ENCODE data around the gene ETFRF1.

ETFRF1 gene

GRCh38 chr12:25195056-25195971 lies at the start of gene ETFRF1, which contains the start of gene DNAI7:
ETFRF1 (plus strand) TSS chr12:25195237; CDS start chr12:25203957, 8,720 bp downstream.
DNAI7 (minus strand) TSS chr12:25195160; CDS start chr12:25195078, 82 bp downstream.
- DNase-seq (ENCODE audit: low read depth in 2 of 2) = peak; percentile 87 to 98

- DNase-seq (ENCODE audit: low read depth in 2 of 2) = no peak
Measured at GRCh38 chr12:25146686-25147085, 48.4 kb upstream of the ETFRF1 start.

- DNase-seq (ENCODE audit: low read depth in 2 of 2) = no peak
Measured at GRCh38 chr12:25151476-25151875, 43.6 kb upstream of the ETFRF1 start.

GRCh38 chr12:25152055-25152454 lies 43.0 kb upstream of the ETFRF1 start:
- DNase-seq (ENCODE audit: low read depth in 2 of 2) = no peak

- no peak for DNase-seq (ENCODE audit: low read depth in 2 of 2)
Measured at GRCh38 chr12:25155022-25155576, 39.9 kb upstream of the ETFRF1 start.

GRCh38 chr12:25156061-25156460 lies 39.0 kb upstream of the ETFRF1 start:
- DNase-seq (ENCODE audit: low read depth in 2 of 2) = no peak

- no peak for DNase-seq (ENCODE audit: low read depth in 2 of 2)
Measured at GRCh38 chr12:25162866-25163265, 32.2 kb upstream of the ETFRF1 start.

GRCh38 chr12:25182765-25183164 lies 12.3 kb upstream of the ETFRF1 start:
- no peak for DNase-seq (ENCODE audit: low read depth in 2 of 2)

- no peak for DNase-seq (ENCODE audit: low read depth in 2 of 2)
Measured at GRCh38 chr12:25184132-25184531, 10.9 kb upstream of the ETFRF1 start.

GRCh38 chr12:25186038-25186787 lies 8.8 kb upstream of the ETFRF1 start:
- DNase-seq (ENCODE audit: low read depth in 2 of 2) = no peak

- DNase-seq (ENCODE audit: low read depth in 2 of 2) = no peak
Measured at GRCh38 chr12:25186788-25187402, 8.1 kb upstream of the ETFRF1 start.

GRCh38 chr12:25187781-25188180 lies 7.3 kb upstream of the ETFRF1 start:
- DNase-seq (ENCODE audit: low read depth in 2 of 2) = no peak

GRCh38 chr12:25189656-25190055 lies 5.4 kb upstream of the ETFRF1 start:
- no peak for DNase-seq (ENCODE audit: low read depth in 2 of 2)

GRCh38 chr12:25190793-25191192 lies 4.2 kb upstream of the ETFRF1 start:
- no peak for DNase-seq (ENCODE audit: low read depth in 2 of 2)

GRCh38 chr12:25194214-25194613 lies 823 bp upstream of the ETFRF1 start:
- DNase-seq (ENCODE audit: low read depth in 2 of 2) = no peak

- no peak for DNase-seq (ENCODE audit: low read depth in 2 of 2)
Measured at GRCh38 chr12:25194722-25195055, 348 bp upstream of the ETFRF1 start.

GRCh38 chr12:25197608-25198007 lies 2.6 kb downstream of the ETFRF1 start:
- no peak for DNase-seq (ENCODE audit: low read depth in 2 of 2)

GRCh38 chr12:25200703-25201102 lies 5.7 kb downstream of the ETFRF1 start:
- no peak for DNase-seq (ENCODE audit: low read depth in 2 of 2)

- no peak for DNase-seq (ENCODE audit: low read depth in 2 of 2)
Measured at GRCh38 chr12:25202137-25202536, 7.1 kb downstream of the ETFRF1 start.

- no peak for DNase-seq (ENCODE audit: low read depth in 2 of 2)
Measured at GRCh38 chr12:25207411-25207810, 12.4 kb downstream of the ETFRF1 start.

GRCh38 chr12:25207846-25208245 lies 12.8 kb downstream of the ETFRF1 start:
- DNase-seq (ENCODE audit: low read depth in 2 of 2) = no peak

- DNase-seq (ENCODE audit: low read depth in 2 of 2) = no peak
Measured at GRCh38 chr12:25208554-25208953, 13.5 kb downstream of the ETFRF1 start.
